ENCODE measurements around the gene SLC34A3.

SLC34A3 gene

DNA sequence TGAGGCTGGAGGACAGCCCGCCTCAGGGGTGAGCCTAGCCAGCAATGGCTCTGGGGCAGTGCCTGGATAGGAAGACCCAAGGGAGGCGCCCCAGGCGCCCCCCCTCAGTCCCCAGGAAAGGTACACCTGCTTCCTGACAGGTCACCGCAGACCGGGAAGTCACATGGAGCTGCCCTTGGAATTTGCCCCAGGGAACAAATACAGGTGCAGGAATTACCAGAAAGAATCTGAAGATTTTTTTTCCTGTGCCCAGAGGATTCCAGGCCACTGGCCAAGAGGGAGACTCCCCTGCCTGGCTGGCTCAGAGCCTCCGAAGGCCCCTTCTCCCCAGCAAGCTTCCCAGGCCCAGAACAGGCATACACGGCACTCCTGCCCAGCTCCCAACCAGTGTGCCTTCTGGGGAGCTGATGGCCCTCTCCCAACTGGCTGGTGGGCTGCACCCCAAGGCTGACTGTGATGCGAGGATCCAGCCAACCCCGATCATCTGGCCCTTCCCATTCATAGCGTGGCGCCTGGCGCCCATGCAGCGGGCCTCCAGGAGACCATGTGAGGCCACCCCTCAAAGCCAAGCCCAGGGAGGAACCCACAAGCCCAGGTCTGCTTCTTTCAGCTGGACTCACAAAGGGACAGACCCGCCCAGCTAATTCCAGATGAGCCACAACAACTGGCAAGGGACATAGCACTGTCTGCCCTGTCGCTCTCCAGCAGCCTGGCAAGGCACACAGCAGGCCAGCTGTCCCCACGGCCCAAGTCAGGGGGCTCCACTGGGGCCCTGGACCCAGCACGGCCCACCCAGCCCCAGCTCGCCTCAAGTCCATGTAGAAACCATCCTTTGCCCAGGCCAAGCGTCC is 32.4 kb upstream of the SLC34A3 start:
- no peak for DNase-seq

DNA sequence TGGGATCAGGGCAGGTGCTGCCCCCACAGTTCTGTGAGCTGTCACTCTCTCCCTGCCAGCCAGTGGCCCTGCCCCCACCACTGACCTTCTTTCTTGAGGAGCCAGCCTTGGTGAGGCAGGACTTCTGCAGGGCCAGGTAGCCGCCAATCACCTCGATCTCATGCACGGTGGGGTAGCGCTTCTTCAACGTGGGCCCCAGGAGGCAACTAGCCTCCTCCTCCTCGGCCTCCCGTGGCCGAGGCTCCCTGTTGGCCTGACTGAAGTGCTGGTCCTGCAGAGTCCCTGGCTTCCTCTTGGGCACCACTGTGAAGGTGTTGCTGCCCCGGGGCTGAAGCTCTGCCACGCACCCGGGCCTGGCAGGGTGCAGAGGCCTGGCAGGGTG is 31.8 kb upstream of the SLC34A3 start:
- DNase-seq, result no peak

DNA sequence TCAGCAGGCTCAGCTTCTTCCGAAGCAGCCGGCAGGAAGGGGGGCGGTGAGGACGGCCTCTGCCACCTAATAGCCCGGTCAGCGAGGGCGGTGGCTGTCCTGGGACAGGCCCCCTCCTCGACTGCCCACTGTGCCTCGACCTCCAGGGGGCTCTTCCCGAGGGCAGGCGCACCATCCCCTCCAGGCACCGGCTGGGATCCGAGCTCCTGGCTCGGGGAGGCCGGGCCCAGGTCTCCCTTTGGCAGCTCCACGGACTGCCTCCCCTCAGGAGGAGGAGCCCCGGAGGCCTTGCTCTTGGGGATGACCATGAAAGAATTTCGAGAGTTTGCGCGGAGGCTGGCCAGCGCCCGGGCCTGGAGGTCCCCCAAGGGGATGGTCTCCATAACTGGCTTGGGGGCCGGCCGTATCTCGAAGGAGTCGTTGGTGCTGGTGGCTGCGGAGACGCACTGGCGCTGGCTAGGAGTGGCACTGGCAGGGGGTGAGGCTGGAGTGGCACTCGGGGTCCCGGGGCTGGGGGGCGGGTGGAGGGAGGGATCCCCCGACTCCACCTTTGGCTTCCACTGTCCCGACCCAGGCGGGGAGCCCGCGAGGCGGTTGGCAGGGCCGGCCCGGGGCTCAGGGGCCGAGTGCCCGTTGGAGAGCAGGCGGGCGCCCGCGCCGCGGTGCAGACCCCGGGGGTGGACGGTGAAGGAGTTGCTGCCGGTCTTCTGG is 31.1 kb upstream of the SLC34A3 start:
- DNase-seq, result no peak

DNA sequence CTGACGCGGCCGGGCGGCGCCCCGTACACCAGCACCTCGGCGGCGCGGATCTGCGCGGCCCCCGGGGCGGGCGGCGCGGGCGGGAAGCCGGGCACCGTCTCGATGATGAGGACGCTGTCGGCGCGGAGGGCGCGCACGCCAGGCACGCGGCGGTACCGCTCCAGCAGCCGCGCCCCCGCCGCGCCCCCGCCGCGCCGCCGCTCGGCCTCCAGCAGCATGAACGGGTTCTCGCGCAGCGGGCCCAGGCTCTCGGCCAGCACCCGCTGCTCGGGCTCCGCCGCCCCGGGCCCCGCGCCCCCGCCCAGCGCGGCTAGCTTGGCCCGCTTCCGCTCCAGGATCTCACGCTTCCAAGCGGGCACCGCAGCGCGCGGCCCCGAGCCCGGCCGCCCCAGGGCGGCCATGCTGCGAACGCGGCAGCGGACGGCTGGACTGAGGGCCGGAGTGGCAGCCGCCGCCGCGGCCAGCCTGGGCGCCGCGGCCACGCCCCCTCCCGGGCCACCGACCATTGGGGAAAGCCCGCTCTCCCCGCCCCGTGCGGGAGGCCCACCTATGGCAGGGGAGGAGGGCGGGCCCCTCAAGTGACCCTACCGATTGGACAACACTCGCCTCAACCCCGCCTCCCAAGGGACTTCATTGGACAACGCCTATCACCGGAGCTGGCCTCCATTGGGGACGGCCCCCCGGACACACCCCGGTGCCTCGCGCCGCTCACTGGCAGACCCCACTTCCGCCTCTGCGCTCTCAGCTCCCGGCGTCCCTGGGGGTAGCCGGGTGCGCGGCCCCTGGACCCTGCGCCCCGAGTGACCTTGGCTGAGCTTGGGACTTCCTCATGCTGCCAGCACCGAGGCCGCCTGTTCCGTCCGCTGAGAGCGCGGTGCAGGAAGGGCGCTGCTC is 30.1 kb upstream of the SLC34A3 start, which contains the start of gene TPRN:
Gene TPRN, minus strand, starts transcription at position 431 of the 894 bp plus-strand sequence. Its CDS starts 30 bp downstream, at position 401.
- peak; percentile 100 for DNase-seq

DNA sequence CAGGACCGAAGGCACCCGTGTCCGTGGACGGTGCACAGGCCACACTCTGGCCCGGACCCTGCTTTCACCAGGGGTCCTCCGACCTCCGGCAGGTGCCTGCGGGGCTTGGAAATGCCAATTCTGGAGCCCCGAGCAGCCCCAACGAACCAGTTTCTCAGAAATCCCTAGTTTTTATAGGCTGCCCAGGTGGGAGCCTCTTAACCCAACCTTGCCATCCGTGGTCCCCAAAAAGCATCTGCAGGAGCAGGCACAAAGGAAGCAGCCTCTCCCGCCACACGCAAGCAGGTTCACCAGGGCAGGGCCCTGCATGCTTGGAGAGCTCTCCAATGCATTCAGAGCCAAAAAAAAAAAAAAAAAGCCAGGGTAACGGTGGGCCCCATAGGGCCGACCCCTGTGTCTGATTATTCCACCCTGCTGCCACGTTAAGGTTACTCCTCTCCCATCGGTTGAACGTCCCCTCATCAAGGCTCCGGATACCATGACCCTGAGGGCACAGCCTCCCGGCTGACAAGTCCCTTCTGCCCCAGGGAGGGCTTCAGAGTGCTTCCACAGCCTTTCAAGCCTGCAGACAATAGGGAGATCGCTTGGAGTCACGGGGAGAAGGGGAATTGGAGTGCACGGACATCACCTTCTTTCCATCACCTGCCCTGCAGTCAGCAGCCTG is 29.4 kb upstream of the SLC34A3 start:
- no peak for DNase-seq

DNA sequence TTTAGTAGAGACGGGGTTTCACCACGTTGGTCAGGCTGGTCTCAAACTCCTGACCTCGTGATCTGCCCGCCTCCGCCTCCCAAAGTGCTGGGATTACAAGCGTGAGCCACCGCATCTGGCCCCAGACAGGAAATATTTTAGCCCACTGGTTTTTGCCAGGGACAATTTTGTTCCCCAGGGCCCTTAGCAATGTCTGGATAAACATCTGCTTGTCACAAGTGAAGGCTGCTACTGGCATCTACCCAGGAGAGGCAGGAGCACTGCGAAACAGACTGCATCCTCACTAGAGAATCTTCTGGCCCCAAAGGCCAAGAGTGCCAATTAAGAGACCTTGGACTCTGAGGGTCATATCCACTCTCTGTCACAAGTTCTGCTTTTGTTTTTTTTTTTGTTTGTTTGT is 27.7 kb upstream of the SLC34A3 start:
- DNase-seq, result no peak

DNA sequence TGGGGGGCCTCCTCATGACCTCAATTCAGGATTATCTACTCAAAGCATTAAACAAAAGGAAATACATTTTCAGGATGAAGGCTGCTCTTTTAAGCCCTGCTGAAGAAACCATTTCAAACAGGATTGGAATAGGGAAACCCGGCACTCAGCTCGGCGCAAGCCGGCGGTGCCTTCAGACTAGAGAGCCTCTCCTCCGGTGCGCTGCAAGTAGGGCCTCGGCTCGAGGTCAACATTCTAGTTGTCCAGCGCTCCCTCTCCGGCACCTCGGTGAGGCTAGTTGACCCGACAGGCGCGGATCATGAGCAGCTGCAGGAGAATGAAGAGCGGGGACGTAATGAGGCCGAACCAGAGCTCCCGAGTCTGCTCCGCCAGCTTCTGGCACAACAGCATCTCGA is 26.0 kb upstream of the SLC34A3 start:
- DNase-seq, result no peak

DNA sequence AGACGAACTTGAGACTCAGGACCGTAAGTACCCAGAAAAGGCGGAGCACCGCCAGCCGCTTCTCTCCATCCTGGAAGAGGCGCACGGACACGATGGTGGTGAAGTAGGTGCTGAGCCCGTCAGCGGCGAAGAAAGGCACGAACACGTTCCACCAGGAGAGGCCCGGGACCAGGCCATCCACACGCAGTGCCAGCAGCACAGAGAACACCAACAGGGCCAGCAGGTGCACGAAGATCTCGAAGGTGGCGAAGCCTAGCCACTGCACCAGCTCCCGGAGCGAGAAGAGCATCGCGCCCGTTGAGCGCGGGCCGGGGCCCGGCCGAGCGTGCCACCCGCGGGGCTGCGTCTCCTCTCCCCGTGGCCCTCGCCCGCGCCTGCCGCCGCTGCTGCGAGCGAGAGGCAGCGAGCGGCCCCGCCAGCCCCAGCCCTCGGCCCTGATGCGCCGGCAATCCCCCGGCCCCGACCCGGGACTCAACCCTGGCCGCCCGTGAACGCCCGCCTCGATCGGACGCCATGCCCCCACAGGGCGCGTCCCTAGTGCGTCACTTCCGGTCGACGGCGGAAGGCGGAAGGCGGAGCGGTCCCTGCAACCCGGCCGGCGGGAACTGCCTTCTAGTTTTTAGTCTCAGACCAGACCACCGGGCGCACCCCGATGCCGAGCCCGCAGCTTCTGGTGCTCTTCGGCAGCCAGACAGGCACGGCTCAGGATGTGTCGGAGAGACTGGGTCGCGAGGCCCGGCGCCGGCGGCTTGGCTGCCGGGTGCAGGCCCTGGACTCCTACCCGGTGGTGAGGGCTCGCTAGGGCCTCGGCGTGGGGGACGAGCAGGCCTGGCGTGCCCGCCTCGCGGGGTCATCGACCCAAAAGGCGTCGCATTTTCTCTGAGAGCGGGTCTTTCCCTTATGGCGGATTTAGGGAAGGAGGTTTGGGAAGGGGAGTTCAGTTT is 25.3 kb upstream of the SLC34A3 start, which contains the start of the genes NDOR1 and TMEM203:
Gene NDOR1, plus strand, starts transcription at position 575 of the 944 bp plus-strand sequence. Its CDS starts 78 bp downstream, at position 653.
Gene TMEM203, minus strand, starts transcription at position 523 of the 944 bp plus-strand sequence. Its CDS starts 234 bp downstream, at position 289.
- peak; percentile 92 for DNase-seq

DNA sequence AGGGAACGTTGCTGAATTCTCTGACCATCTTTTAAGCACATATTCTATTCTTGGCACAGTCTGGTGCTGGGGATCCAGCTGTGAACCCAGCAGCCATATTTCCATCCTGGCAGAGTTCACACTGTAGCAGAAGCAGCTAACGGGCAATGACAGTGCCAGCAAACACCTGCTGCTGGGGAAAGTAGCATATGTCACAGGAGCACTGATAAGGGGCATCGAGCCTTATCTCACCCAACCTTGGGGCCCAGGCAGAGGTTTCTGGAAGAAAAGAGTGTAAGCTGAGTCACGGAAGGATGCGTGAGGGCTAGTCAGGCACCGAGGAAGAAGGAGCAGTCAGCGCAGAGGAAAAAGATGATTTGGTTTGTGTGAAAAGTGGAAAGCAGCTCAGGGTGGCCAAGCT is 24.1 kb upstream of the SLC34A3 start:
- no peak for DNase-seq

DNA sequence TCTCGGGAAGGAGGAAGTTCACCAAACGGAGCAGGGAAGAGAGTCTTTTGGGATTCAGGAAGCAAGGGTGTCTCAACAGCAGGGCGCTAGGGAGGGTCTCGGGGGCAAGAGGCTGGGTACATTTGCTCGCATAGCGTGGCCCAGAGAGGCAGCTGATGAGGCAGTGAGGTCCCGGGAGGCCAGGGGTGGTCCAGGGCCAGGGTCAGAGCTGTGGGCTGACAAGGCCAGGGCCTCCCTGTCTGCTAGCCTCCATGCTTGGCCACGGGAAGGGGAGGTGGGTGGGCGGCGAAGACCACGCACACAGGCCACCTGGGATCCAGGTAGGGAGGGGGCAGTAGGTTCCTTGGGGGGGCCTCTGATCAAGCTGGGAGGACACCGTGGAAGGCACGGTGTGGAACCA is 19.2 kb upstream of the SLC34A3 start:
- no peak for DNase-seq

DNA sequence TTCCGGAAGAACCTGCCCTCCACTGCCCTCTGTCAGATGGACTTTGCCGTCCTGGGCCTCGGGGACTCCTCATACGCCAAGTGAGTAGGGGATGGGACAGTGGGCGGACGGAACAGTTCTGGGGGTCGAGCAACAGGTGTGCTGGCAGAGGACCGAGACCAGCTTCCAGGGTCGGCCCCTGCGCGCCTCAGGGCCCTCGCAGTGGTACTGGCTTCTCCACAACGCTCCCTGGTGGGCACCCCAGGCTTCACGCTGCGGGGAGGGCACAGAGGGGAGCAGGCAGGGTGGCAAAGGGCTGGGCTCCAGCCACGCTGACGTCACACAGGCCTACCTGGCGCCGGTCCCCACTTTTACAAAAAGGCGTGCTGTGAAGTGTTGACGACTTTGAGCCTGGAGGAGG is 18.2 kb upstream of the SLC34A3 start:
- no peak for DNase-seq

DNA sequence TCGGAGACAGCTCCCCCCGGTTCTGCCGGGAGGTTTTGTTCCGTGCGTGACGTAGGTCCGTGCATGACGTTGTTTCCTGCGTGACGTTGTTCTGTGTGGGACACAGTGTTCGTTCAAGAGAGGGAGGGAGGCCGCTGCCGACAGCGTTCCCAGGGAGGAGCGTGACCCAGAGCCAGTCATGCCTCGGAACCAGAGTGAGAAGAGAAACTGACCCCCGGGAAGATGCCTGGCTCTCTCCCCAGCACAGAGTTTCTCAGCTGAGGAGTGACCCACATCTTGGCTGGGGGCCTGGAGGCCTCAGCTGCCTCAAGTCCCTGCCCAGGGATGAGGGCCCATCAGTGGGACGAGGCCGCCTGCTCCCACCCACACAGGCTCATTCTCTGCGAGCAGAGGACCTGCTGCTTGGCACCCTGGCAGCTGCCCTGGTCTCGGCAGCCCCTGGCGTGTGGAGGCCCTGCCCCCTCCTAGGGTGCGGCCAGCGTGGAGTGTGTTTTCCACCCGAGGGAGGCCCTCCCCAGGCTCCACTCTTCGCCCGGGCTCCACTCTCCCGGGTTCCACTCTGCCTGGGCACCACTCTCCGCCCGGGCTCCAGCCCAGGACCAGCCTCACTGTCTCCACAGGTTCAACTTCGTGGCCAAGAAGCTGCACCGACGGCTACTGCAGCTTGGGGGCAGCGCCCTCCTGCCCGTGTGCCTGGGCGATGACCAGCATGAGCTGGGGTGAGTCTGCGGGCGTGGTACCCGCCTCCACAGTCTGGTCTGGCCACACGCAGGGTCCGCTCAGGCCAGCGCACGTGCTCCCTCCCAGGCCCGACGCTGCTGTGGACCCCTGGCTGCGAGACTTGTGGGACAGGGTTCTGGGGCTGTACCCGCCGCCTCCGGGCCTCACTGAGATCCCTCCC is 17.3 kb upstream of the SLC34A3 start:
- no peak for DNase-seq

DNA sequence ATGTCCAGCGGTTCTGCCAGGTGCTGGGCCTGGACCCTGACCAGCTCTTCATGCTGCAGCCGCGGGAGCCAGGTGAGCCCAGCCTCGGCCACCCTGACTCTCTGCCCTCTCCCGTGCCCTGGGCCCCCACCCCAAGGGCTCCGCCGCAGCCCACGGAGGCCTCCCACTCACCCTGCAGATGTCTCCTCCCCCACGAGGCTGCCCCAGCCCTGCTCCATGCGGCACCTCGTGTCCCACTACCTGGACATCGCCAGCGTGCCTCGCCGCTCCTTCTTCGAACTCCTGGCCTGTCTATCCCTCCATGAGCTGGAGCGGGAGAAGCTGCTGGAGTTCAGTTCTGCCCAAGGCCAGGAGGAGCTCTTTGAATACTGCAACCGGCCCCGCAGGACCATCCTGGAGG is 16.1 kb upstream of the SLC34A3 start:
- no peak for DNase-seq

DNA sequence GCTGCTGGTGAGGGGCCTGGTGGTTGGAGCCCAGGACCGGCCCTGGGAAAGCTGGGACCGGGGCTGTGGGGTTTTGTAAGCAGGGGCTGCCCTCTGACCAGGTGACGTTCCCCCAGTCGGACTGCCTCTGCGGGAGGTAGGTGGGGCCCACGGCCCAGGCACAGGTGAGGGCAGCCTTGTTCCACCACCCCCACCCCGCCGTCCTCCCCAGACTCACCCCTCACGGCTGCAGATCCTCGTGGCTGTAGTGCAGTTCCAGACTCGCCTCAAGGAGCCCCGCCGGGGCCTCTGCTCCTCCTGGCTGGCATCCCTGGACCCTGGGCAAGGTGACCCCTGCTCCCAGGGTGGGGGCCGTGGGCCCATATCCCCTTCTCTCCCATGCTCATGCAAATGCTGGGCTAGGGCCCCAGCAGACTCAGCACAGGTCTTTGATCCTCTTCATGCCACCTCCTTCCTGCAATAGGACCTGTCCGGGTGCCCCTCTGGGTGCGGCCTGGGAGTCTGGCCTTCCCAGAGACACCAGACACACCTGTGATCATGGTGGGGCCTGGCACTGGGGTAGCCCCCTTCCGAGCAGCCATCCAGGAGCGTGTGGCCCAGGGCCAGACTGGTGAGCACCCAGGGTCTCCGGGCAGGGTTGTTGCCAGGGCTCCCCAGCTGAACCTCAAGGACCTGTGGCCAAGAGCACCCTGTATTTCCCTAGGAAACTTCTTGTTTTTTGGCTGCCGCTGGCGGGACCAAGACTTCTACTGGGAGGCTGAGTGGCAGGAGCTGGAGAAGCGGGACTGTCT is 15.3 kb upstream of the SLC34A3 start:
- no peak for DNase-seq

DNA sequence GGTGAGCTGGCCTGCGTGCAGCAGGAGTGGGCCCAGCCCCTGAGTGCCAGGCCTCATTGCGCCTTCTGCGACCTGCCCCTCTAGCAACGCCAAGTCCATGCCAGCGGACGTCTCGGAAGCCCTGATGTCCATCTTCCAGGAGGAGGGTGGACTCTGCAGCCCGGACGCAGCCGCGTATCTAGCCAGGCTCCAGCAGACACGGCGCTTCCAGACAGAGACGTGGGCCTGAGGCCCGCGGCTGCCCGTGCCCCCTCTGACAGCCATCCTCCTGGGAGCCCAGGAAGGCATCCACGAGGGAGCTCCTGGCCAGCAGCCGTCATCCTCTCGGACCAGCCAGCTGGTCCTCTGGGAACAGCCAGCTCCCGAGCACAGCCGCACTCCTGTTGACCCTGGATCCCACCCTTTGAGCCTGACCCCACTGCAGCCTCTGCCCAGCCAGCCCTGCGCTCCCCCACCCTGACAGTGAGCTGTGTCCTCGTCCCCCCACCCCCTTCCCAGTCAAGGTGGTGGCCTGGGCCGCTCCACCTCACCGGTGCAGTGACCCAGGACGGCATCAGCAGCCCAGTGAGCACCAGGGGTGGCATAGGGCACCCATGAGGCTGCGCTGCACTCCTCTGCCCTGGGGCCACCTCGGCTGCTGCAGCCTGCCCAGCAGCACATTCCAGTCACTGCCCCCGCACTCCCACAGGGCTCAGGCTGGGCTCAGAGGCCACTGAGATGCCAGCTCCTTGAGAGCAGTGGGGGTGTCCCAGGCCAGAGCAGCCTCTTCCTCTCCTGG is 14.3 kb upstream of the SLC34A3 start:
- no peak for DNase-seq

DNA sequence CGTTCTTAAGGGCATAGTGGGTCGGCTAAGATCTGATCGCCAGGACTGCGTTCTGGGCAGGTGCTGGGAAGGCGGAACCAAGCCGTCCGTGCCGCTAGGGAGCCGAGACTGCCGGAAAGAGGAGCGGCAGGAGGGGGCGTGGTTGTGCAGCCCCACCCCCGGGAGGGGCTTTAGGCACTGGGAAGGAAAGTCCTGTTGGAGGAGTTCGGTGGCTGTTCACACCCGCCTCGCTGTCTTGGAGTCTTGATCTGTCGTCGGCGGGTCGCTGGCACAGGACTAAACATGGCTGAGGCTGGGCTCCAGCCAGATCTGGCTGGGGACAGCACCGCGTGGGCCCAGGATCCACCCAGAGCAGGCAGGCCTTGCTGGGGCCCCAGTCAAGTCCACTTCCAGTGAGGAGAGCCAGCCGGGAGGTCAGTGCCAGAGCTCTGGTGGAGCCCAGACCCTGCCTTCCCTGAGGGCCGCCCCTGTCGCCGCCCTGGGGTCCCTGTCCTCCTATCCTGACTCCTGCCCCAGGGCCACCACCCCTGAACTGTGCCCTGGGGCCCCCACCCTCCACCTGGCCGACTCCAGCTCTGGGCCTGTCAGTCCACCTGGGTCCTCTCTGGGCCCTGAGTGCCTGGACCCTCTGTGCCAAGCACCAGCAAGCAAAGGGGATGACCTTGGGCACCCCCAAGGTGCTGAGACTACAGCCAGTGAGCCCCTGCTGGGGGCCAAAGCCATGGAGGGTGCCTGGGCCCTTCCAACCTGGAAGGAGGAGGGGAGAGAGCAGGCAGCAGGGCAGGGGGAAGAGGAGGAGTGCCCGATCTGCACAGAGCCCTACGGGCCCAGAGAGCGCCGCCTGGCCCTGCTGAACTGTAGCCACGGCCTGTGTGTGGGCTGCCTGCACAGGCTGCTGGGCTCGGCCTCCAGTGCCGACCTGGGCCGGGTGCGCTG is 13.2 kb upstream of the SLC34A3 start:
- DNase-seq, result peak; percentile 77

DNA sequence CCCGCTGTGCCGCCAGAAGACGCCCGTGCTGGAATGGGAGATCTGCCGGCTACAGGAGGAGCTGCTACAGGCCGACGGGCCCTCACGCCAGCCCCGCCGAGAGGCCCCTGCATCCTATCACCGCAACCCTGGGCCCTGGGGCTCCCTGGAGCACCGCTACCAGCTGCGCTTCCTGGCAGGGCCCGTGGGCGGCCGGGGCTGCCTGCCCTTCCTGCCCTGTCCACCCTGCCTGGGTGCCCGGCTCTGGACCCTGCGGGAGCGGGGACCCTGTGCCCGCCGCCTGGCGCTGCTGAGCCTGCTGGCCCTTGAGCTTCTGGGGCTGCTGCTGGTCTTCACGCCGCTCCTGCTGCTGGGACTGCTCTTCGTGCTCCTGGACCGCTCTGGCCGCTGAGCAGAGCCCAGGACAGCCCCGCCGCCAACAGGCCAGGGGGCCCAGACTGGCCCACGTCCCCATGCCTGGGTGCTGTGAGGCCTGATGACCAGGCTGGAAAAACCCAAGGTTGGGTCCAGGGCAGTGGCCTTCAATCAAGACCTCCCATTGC is 12.4 kb upstream of the SLC34A3 start:
- DNase-seq, result no peak

Data from NCI-H69 (cell line).